ENCODE data around the gene WNK2. TPM values are rescaled to one million over a fixed set of nuclear protein-coding genes. Genes with fewer than 3 reads are reported as not detected.
"Not testable (repeated sequence)": the region's sequence is repeated elsewhere in the genome, so short reads cannot be mapped to it uniquely, and the experiment has no call there.

WNK2 gene
- total and polyA plus RNA-seq, 9 donors = 7.4 to 20.7 (median 14.9) TPM

DNA sequence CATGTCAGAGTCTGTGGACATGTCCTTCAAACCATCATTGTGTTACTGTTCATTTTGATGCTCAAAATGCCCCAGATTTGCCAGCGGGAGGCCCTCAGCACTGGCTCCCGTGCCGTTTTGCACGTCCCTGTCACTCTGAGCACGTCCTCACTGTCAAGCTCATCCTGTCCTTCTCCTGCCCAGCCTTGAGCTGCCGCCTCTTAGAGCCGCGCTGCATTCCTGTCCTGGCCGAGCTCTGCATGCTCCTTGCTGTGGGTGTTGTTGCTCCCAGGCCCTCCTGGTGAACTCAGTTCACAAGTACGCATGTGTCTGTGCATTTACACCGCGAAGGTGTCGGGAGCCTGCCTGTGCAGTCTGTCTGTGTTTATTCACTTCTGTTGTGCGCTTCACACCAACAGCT lies 62.2 kb downstream of the WNK2 start:
- Histone ChIP-seq H3K4me1 (ENCODE audit: control insufficient read depth, insufficient read depth, low read length) (peaks cover 7% of the 10 kb centered on the region), H3K4me3 (ENCODE audit: low read length) (no peak overlapping the region), H3K27me3 (ENCODE audit: control insufficient read depth, insufficient read depth, low read length) (no peaks in the 10 kb centered on the region), H3K9me3 (replicated peaks; ENCODE audit: control insufficient read depth, low read depth, low read length) (no peaks in the 10 kb centered on the region), H3K27ac (ENCODE audit: low read length) (no peak overlapping the region), H3K36me3 (ENCODE audit: control insufficient read depth, insufficient read depth, low read length) (no peaks in the 10 kb centered on the region)
- WGBS (ENCODE audit: insufficient coverage) = 85% methylated on average over 14 of the region's 14 CpGs
- DNase-seq = no peak

DNA sequence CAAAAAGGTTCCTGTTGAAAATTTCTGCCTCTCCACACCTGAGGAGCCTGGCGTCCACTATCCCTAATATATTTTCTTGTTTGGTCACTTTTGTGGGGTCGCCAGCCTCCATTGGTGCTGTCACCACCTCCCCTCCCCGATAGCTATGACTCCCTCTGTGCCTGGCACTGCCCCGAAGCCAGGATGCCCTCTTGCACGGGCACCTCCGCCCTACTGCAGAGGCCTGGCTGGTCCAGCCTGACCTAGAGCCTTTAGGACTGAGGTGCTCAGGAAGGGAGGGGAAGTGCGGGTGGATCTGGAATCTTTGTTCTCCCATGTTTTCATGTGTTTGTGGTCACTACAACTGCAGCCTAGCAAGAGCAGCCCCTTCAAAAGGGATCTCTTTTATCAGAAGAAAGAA lies 62.6 kb downstream of the WNK2 start:
- peaks cover 4% of the 10 kb centered on the region for H3K4me1 ChIP-seq (ENCODE audit: control insufficient read depth, insufficient read depth, low read length)
- H3K36me3 ChIP-seq (ENCODE audit: control insufficient read depth, insufficient read depth, low read length) = no peaks in the 10 kb centered on the region
- 95% methylated on average over 4 of the region's 7 CpGs for WGBS (ENCODE audit: insufficient coverage)
- no peak for DNase-seq
- no peak overlapping the region for H3K27ac ChIP-seq (ENCODE audit: low read length)
- H3K27me3 ChIP-seq (ENCODE audit: control insufficient read depth, insufficient read depth, low read length) = no peaks in the 10 kb centered on the region
- no peak overlapping the region for H3K4me3 ChIP-seq (ENCODE audit: low read length)
- no peaks in the 10 kb centered on the region for H3K9me3 ChIP-seq (replicated peaks; ENCODE audit: control insufficient read depth, low read depth, low read length)

DNA sequence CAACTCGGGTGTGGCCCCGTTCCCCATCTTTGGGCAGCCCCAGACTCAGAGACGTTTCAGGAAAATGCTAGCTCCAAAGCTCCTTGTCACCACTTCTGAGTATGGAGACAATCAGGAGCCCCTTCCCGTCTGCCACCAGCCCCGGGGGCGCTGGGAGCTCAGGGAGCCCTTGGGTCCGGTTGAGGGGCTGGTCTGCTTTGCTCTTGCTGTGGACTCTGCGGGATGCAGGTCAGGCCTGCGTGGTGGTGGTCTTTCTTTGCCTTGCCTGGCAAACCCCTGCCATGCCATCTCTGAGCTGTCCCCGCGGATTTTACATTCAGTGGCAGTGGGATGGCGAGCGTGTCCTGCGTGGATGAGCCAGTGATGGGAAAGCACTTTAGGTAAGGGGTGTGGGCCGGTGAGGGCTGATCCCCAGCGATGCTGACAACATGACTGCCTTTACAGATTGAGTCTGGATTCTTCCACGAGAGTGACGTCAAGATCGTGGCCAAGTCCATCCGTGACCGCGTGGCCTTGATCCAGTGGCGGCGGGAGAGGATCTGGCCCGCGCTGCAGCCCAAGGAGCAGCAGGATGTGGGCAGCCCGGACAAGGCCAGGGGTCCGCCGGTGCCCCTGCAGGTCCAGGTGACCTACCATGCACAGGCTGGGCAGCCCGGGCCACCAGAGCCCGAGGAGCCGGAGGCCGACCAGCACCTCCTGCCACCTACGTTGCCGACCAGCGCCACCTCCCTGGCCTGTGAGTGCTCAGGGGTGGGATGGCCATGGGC lies 63.3 kb downstream of the WNK2 start:
- Histone ChIP-seq H3K4me1 (ENCODE audit: control insufficient read depth, insufficient read depth, low read length) (no peaks in the 10 kb centered on the region), H3K27me3 (ENCODE audit: control insufficient read depth, insufficient read depth, low read length) (no peaks in the 10 kb centered on the region), H3K36me3 (ENCODE audit: control insufficient read depth, insufficient read depth, low read length) (no peaks in the 10 kb centered on the region), H3K9me3 (replicated peaks; ENCODE audit: control insufficient read depth, low read depth, low read length) (no peaks in the 10 kb centered on the region), H3K4me3 (ENCODE audit: low read length) (no peak overlapping the region), H3K27ac (ENCODE audit: low read length) (no peak overlapping the region)
- 94% methylated on average over 29 of the region's 36 CpGs for WGBS (ENCODE audit: insufficient coverage)
- DNase-seq = no peak

DNA sequence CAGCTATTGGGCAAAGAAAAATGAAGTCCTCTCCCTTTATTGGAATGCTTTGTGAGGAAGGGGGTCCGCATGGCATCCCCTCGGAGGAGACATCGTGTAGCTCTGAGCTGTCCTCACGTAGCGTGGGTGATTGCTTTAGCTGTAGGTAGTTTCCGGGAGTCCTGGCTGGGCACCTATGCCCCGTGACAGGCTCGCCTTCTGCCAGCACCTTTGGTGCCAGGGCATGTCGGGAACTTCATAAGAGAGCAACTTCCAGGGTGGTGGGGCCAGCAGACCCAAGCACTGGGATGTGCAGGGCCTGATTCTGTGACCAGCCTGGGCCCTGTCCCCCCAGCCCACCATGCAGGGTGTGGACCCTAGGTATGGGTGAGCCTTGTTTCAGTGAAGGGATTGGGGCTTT lies 64.0 kb downstream of the WNK2 start:
- 88% methylated on average over 7 of the region's 9 CpGs for WGBS (ENCODE audit: insufficient coverage)

DNA sequence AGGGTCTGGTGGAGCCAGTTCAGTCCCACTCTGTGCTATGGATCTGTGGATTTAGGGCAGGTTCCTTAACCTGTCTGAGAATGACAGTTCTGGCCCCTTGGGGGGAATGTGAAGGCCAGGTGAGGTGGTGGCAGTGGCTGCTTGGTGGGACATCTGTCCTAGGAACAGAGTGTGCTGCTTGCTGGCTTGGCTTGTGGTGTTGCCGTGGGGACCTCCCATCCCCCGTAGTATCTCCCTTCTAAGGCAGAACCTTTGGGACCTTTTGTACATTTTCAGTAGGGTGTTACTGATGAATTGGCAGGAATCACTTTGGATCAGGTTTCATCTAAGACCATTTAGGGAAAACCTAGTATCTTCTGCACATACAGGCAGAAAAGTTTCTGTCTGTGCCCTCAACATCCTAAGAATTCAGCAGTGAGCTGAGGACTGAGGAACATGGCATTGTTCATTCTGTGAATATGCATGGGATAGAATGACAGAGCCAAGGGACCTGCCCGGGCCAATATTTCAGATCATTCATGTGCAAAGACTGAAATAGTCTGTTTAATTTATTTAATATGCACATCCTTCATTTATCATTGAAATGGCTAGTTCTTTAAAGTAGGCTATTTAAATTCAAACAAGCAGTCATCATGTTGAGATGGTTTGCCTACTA lies 64.6 kb downstream of the WNK2 start:
- Histone ChIP-seq H3K27ac (ENCODE audit: low read length) (no peak overlapping the region), H3K4me1 (ENCODE audit: control insufficient read depth, insufficient read depth, low read length) (no peaks in the 10 kb centered on the region), H3K36me3 (ENCODE audit: control insufficient read depth, insufficient read depth, low read length) (no peaks in the 10 kb centered on the region), H3K4me3 (ENCODE audit: low read length) (no peak overlapping the region), H3K27me3 (ENCODE audit: control insufficient read depth, insufficient read depth, low read length) (no peaks in the 10 kb centered on the region), H3K9me3 (replicated peaks; ENCODE audit: control insufficient read depth, low read depth, low read length) (no peaks in the 10 kb centered on the region)
- WGBS (ENCODE audit: insufficient coverage) = no CpG with 5 or more reads among the region's 3 CpGs
- DNase-seq = no peak

More for the DNA sequence above, 64.0 kb downstream of the WNK2 start:
- H3K27me3 ChIP-seq (ENCODE audit: control insufficient read depth, insufficient read depth, low read length) = no peaks in the 10 kb centered on the region
- DNase-seq = no peak
- H3K9me3 ChIP-seq (replicated peaks; ENCODE audit: control insufficient read depth, low read depth, low read length) = no peaks in the 10 kb centered on the region
- H3K4me1 ChIP-seq (ENCODE audit: control insufficient read depth, insufficient read depth, low read length) = no peaks in the 10 kb centered on the region
- H3K36me3 ChIP-seq (ENCODE audit: control insufficient read depth, insufficient read depth, low read length) = no peaks in the 10 kb centered on the region
- no peak overlapping the region for H3K4me3 ChIP-seq (ENCODE audit: low read length)
- no peak overlapping the region for H3K27ac ChIP-seq (ENCODE audit: low read length)

DNA sequence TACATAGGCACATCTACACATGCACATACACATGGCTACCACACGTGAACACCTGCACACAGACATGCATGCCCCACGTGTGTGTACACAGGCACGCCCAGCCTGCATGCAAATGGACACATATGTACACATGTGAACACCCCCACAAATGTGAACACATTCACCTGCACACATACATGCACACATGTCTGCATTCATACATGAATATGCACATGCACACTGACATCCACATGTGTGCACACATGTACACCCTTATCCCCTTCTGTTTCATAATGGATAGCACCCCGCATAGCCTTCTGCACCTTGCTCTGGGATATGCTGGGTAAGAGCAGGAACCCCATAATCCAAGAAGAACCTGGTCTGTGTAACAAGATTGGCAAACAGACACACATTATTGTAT lies 66.2 kb downstream of the WNK2 start:
- Histone ChIP-seq H3K36me3 (ENCODE audit: control insufficient read depth, insufficient read depth, low read length) (no peaks in the 10 kb centered on the region), H3K9me3 (replicated peaks; ENCODE audit: control insufficient read depth, low read depth, low read length) (no peaks in the 10 kb centered on the region), H3K4me3 (ENCODE audit: low read length) (no peak overlapping the region), H3K4me1 (ENCODE audit: control insufficient read depth, insufficient read depth, low read length) (no peaks in the 10 kb centered on the region), H3K27me3 (ENCODE audit: control insufficient read depth, insufficient read depth, low read length) (no peaks in the 10 kb centered on the region), H3K27ac (ENCODE audit: low read length) (no peak overlapping the region)
- 100% methylated on average over 2 of the region's 4 CpGs for WGBS (ENCODE audit: insufficient coverage)
- DNase-seq = no peak

DNA sequence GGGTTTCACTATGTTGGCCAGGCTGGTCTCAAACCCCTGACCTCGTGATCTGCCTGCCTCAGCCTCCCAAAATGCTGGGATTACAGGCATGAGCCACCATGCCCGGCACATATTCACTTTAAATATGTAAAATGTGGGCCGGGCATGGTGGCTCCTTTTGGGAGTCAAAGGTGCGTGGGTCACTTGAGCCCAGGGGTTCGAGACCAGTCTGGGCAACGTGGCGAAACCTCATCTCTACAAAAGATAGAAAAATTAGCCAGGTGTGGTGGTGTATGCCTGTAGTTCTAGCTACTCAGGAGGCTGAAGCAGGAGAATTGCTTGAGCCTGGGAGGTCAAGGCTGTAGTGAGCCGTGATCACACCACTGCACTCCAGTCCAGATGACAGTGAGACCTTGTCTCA lies 67.4 kb downstream of the WNK2 start:
- not testable (repeated sequence) for H3K4me3 ChIP-seq (ENCODE audit: low read length); H3K9me3 ChIP-seq (replicated peaks; ENCODE audit: control insufficient read depth, low read depth, low read length); H3K36me3 ChIP-seq (ENCODE audit: control insufficient read depth, insufficient read depth, low read length); H3K4me1 ChIP-seq (ENCODE audit: control insufficient read depth, insufficient read depth, low read length); H3K27ac ChIP-seq (ENCODE audit: low read length); DNase-seq; H3K27me3 ChIP-seq (ENCODE audit: control insufficient read depth, insufficient read depth, low read length)
- WGBS (ENCODE audit: insufficient coverage) = 100% methylated on average over 1 of the region's 8 CpGs

DNA sequence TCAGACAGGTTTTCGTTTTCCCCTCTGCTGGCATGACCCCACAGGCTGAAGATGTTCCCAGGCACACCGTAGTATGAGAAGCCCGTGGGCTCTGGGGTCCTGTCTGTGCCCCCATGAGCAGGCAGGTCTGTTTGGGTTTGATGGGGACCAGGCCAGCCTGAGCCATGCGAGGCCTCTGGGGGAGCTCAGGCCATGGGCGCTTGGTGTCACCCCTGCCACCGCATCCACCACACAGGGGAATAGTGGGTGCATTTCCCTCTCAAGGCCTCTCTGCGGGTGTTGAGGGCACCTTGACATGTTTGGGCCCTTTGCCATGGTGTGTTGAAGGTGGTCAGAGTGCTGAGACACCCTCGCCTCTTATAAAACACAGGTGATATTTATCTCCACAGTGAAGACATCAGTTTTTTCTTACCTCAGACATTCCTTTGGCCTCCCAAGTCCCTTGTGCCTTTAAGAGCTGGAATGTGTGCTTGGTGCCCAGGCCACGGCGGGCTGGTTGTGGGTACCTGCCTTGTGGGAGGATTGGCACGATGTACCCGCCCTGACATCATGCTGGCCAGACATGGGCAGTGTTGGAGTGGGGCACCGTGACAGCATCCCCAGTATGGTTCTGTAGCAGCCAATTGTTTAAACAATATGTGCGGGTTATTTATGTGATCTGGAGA lies 68.3 kb downstream of the WNK2 start:
- no peak for DNase-seq
- no peaks in the 10 kb centered on the region for H3K4me1 ChIP-seq (ENCODE audit: control insufficient read depth, insufficient read depth, low read length)
- H3K4me3 ChIP-seq (ENCODE audit: low read length) = no peak overlapping the region
- H3K27me3 ChIP-seq (ENCODE audit: control insufficient read depth, insufficient read depth, low read length) = no peaks in the 10 kb centered on the region
- no peaks in the 10 kb centered on the region for H3K9me3 ChIP-seq (replicated peaks; ENCODE audit: control insufficient read depth, low read depth, low read length)
- no peaks in the 10 kb centered on the region for H3K36me3 ChIP-seq (ENCODE audit: control insufficient read depth, insufficient read depth, low read length)
- WGBS (ENCODE audit: insufficient coverage) = 85% methylated on average over 7 of the region's 14 CpGs
- no peak overlapping the region for H3K27ac ChIP-seq (ENCODE audit: low read length)

DNA sequence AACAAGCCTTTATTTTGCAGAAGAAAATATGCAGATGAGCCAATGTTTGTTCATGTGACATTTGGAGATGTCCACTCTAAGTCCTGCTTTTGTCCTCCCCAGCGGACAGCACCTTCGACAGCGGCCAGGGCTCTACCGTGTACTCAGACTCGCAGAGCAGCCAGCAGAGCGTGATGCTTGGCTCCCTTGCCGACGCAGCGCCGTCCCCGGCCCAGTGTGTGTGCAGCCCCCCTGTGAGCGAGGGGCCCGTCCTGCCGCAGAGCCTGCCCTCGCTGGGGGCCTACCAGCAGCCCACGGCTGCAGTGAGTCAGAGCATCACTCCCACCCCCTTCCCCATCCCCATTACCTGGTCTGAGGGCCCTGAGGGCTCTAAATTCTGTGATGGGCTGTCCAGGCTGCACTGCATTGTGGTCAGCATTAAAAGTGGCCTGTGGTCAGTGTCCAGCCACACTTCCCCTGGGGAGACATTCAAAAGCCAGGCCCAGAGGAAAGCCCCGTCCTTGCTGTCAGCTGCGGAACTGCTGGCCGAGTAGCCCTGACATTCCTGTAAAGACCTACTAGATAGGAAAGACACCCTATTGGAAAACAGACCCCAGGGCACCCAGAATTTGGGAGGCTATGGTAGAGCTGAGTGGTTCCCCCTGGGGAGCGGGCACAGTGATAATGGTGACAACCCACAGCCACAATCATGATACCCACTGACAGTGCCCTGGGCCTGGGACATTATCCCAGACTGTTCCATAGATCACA lies 69.0 kb downstream of the WNK2 start:
- DNase-seq = no peak
- H3K27ac ChIP-seq (ENCODE audit: low read length) = no peak overlapping the region
- H3K4me3 ChIP-seq (ENCODE audit: low read length) = no peak overlapping the region
- 68% methylated on average over 18 of the region's 20 CpGs for WGBS (ENCODE audit: insufficient coverage)
- no peaks in the 10 kb centered on the region for H3K9me3 ChIP-seq (replicated peaks; ENCODE audit: control insufficient read depth, low read depth, low read length)
- no peaks in the 10 kb centered on the region for H3K36me3 ChIP-seq (ENCODE audit: control insufficient read depth, insufficient read depth, low read length)
- H3K4me1 ChIP-seq (ENCODE audit: control insufficient read depth, insufficient read depth, low read length) = peaks cover 2% of the 10 kb centered on the region
- no peaks in the 10 kb centered on the region for H3K27me3 ChIP-seq (ENCODE audit: control insufficient read depth, insufficient read depth, low read length)

DNA sequence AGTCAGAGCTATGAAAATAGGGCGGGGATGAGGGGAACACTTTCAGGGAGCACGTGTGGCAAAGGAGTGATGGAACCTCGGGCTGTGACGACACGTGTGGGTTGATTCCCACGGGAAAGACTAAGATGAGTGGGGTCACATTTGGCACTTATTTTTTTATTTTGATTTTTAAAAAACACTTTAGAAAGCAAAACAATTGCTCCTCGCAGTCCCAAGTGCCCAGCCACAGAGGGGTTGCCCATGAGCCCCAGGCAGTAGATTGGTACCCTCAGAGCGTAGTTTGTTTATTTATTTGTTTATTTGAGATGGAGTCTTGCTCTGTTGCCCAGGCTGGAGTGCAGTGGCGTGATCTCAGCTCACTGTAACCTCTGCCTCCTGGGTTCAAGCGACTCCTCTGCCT lies 69.7 kb downstream of the WNK2 start:
- Histone ChIP-seq H3K27ac (ENCODE audit: low read length) (no peak overlapping the region), H3K36me3 (ENCODE audit: control insufficient read depth, insufficient read depth, low read length) (no peaks in the 10 kb centered on the region), H3K4me3 (ENCODE audit: low read length) (no peak overlapping the region), H3K27me3 (ENCODE audit: control insufficient read depth, insufficient read depth, low read length) (no peaks in the 10 kb centered on the region), H3K9me3 (replicated peaks; ENCODE audit: control insufficient read depth, low read depth, low read length) (no peaks in the 10 kb centered on the region), H3K4me1 (ENCODE audit: control insufficient read depth, insufficient read depth, low read length) (peaks cover 2% of the 10 kb centered on the region)
- WGBS (ENCODE audit: insufficient coverage) = 80% methylated on average over 4 of the region's 10 CpGs
- DNase-seq = no peak
